Common myeloid progenitor, CD34-positive (primary cell): ENCODE measurements around the gene MACROH2A1.

Source experiments
- CTCF ChIA-PET: fragments of 350-600 bp; sonication (Branson Sonifier 250); formaldehyde crosslinking; loops from one replicate; lab custom pipeline; 2021; ENCODE audit warnings: antibody characterized with exemption; lab: Charles Lee
- POLR2A ChIA-PET: fragments of 350-600 bp; sonication (Branson Sonifier 250); formaldehyde crosslinking; loops from one replicate; lab custom pipeline; 2021; ENCODE audit warnings: antibody characterized with exemption; lab: Charles Lee
- DNase-seq, 3 donors: peaks; one replicate each; pipeline versions ENCODE4 v3.0.0 to v3.0.0-alpha.2; 2013
- H3K27ac ChIP-seq, 2 experiments: 1 replicate in 1 of 2; 2 replicates in 1 of 2; pipeline ENCODE4 v1.7.0; 2013; ENCODE audit warnings: inconsistent platforms in 2 of 2, low read length in 2 of 2, mild to moderate bottlenecking in 2 of 2, low read depth in 1 of 2, moderate library complexity in 1 of 2; ENCODE audit not compliant: severe bottlenecking in 2 of 2, insufficient read depth in 1 of 2, poor library complexity in 1 of 2
- H3K27me3 ChIP-seq, 5 experiments: replicated peaks in 2 of 5; 1 replicate in 3 of 5; 2 replicates in 2 of 5; pipeline versions ENCODE4 v1.6.1 to v1.7.0; 2013; ENCODE audit warnings: low read length in 4 of 5, mild to moderate bottlenecking in 2 of 5, moderate library complexity in 2 of 5, inconsistent platforms in 1 of 5; ENCODE audit not compliant: insufficient read depth in 5 of 5, control insufficient read depth in 4 of 5
- H3K36me3 ChIP-seq, 4 experiments: 1 replicate in 2 of 4; 2 replicates in 2 of 4; pipeline versions ENCODE4 v1.6.1 to v1.7.0; 2013; ENCODE audit warnings: low read length in 3 of 4, control low read depth in 1 of 4, mild to moderate bottlenecking in 1 of 4; ENCODE audit not compliant: control insufficient read depth in 4 of 4, insufficient read depth in 4 of 4
- H3K4me1 ChIP-seq, 4 experiments: 1 replicate in 3 of 4; 2 replicates in 1 of 4; pipeline versions ENCODE4 v1.6.1 to v1.7.1; 2013; ENCODE audit warnings: low read length in 3 of 4, mild to moderate bottlenecking in 3 of 4, control low read depth in 1 of 4, inconsistent platforms in 1 of 4, moderate library complexity in 1 of 4; ENCODE audit not compliant: control insufficient read depth in 4 of 4, insufficient read depth in 4 of 4; ENCODE audit errors: control extremely low read depth in 1 of 4
- H3K4me3 ChIP-seq, 7 experiments: 1 replicate in 4 of 7; 2 replicates in 3 of 7; pipeline versions ENCODE4 v1.5.1 to v1.7.0; 2013; ENCODE audit warnings: mild to moderate bottlenecking in 7 of 7, low read length in 6 of 7, moderate library complexity in 6 of 7, inconsistent platforms in 2 of 7, low read depth in 2 of 7, control low read depth in 1 of 7; ENCODE audit not compliant: insufficient read depth in 4 of 7, control insufficient read depth in 1 of 7; ENCODE audit errors: extremely low read depth in 1 of 7
- H3K9me3 ChIP-seq, 5 experiments: 1 replicate in 4 of 5; 2 replicates in 1 of 5; pipeline versions ENCODE4 v1.6.1 to v1.7.1; 2013; ENCODE audit warnings: low read length in 4 of 5, mild to moderate bottlenecking in 2 of 5, inconsistent platforms in 1 of 5, low read depth in 1 of 5, moderate library complexity in 1 of 5; ENCODE audit not compliant: control insufficient read depth in 4 of 5, insufficient read depth in 2 of 5; ENCODE audit errors: control extremely low read depth in 1 of 5
- WGBS: methylation state at CpG from one replicate; pipeline ENCODE4 v1.1.5; 2013; ENCODE audit not compliant: insufficient coverage; 5-methylcytosine and 5-hydroxymethylcytosine counted together

The MACROH2A1 gene

GRCh38 chr5:135337064-135337463 is 62.0 kb downstream of the MACROH2A1 start:
- WGBS: 100% methylated on average over 3 of the region's 4 CpGs
- Histone ChIP-seq H3K4me1 (no peaks in the 10 kb centered on the region), H3K9me3 (no peaks in the 10 kb centered on the region), H3K36me3 (peaks cover 25 to 99% (median 83%) of the 10 kb centered on the region in 4 experiments), H3K27ac (no peak overlapping the region), H3K4me3 (no peak overlapping the region), H3K27me3 (no peaks in the 10 kb centered on the region)
- no peak for DNase-seq
- ChIA-PET POLR2A (interaction anchor here (0.6 kb wide), 1 partner anchor 108 kb away, joined by 3 read pairs; no protein-coding TSS in a partner anchor), CTCF (interaction anchor here (1.0 to 2.6 kb wide), 8 partner anchors 8 to 215 kb away, joined by 3 to 12 read pairs (median 4); no protein-coding TSS in a partner anchor)

GRCh38 chr5:135335031-135335828 is 63.8 kb downstream of the MACROH2A1 start:
- CTCF ChIA-PET: interaction anchor here (0.9 to 2.0 kb wide), 5 partner anchors 9 to 418 kb away, joined by 3 to 5 read pairs (median 4); no protein-coding TSS in a partner anchor
- DNase-seq: no peak
- POLR2A ChIA-PET: interaction anchor here (0.5 kb wide), 1 partner anchor 239 kb away, joined by 4 read pairs; no protein-coding TSS in a partner anchor
- Histone ChIP-seq H3K36me3 (peaks cover 24 to 99% (median 84%) of the 10 kb centered on the region in 4 experiments), H3K4me1 (no peaks in the 10 kb centered on the region), H3K9me3 (no peaks in the 10 kb centered on the region), H3K4me3 (no peak overlapping the region), H3K27ac (peak overlapping the region in 1 of 2 experiments; percentile 11), H3K27me3 (no peaks in the 10 kb centered on the region)
- 82% methylated on average over 12 of the region's 13 CpGs for WGBS

GRCh38 chr5:135333732-135334515 is 65.1 kb downstream of the MACROH2A1 start:
- H3K27me3 ChIP-seq: no peaks in the 10 kb centered on the region
- CTCF ChIA-PET: interaction anchor here (1.0 to 1.7 kb wide), 3 partner anchors 9 to 24 kb away, joined by 3 to 6 read pairs (median 4); no protein-coding TSS in a partner anchor
- 92% methylated on average over 10 of the region's 10 CpGs for WGBS
- peaks cover 19 to 88% (median 79%) of the 10 kb centered on the region in 4 experiments for H3K36me3 ChIP-seq
- H3K4me1 ChIP-seq: no peaks in the 10 kb centered on the region
- H3K27ac ChIP-seq: peak overlapping the region in 1 of 2 experiments; percentile 4
- POLR2A ChIA-PET: no interaction called here
- no peak for DNase-seq
- no peak overlapping the region for H3K4me3 ChIP-seq
- H3K9me3 ChIP-seq: no peaks in the 10 kb centered on the region

GRCh38 chr5:135332519-135333150 is 66.4 kb downstream of the MACROH2A1 start:
- DNase-seq: peak; percentile 49 to 69 (median 67)
- no peaks in the 10 kb centered on the region for H3K27me3 ChIP-seq
- peaks cover 16 to 75% (median 66%) of the 10 kb centered on the region in 4 experiments for H3K36me3 ChIP-seq
- H3K4me1 ChIP-seq: no peaks in the 10 kb centered on the region
- CTCF ChIA-PET: interaction anchor here (0.6 to 1.7 kb wide), 6 partner anchors 9 to 119 kb away, joined by 3 to 6 read pairs (median 4); no protein-coding TSS in a partner anchor
- 74% methylated on average over 4 of the region's 5 CpGs for WGBS
- POLR2A ChIA-PET: no interaction called here
- no peaks in the 10 kb centered on the region for H3K9me3 ChIP-seq
- no peak overlapping the region for H3K27ac ChIP-seq
- no peak overlapping the region for H3K4me3 ChIP-seq

- WGBS: 95% methylated on average over 2 of the region's 3 CpGs
- H3K36me3 ChIP-seq: peaks cover 10 to 65% (median 57%) of the 10 kb centered on the region in 4 experiments
- CTCF ChIA-PET: interaction anchor here (1.2 to 1.5 kb wide), 2 partner anchors 12 to 95 kb away, joined by 3 to 4 read pairs; no protein-coding TSS in a partner anchor
- no peaks in the 10 kb centered on the region for H3K4me1 ChIP-seq
- no peak overlapping the region for H3K27ac ChIP-seq
- H3K9me3 ChIP-seq: no peaks in the 10 kb centered on the region
- no peak overlapping the region for H3K4me3 ChIP-seq
- no peak for DNase-seq
- no peaks in the 10 kb centered on the region for H3K27me3 ChIP-seq
- POLR2A ChIA-PET: no interaction called here
Measured at GRCh38 chr5:135331612-135332011, 67.4 kb downstream of the MACROH2A1 start.

- Histone ChIP-seq H3K4me3 (no peak overlapping the region), H3K4me1 (no peaks in the 10 kb centered on the region), H3K27me3 (no peaks in the 10 kb centered on the region), H3K9me3 (no peaks in the 10 kb centered on the region), H3K36me3 (peaks cover 10 to 56% (median 48%) of the 10 kb centered on the region in 4 experiments), H3K27ac (no peak overlapping the region)
- POLR2A ChIA-PET: no interaction called here
- CTCF ChIA-PET: no interaction called here
- WGBS: 93% methylated on average over 3 of the region's 3 CpGs
- DNase-seq: no peak
Measured at GRCh38 chr5:135330798-135331096, 68.3 kb downstream of the MACROH2A1 start.
